Left lung (tissue), 10 donors: ENCODE results near the gene PLD1. TPM values are rescaled to one million over a fixed set of nuclear protein-coding genes. Genes with fewer than 3 reads are reported as not detected.

Experiments used
- ATAC-seq: fragments of 200-7000 bp; cut with Tn5 transposase; one replicate; pipeline ENCODE4 v1.9.1; 2020; ENCODE audit warnings: moderate library complexity
- DNase-seq, 4 donors: peaks; one replicate each; pipeline ENCODE4 v3.0.0-alpha.2; 2013 to 2020
- H3K27ac ChIP-seq, 2 donors: fragments of 200-600 bp; sonication (generic) in 1 of 2; one replicate each; pipeline versions ENCODE4 v1.5.0 to v1.8.0; 2020 to 2021
- H3K27me3 ChIP-seq, 2 donors: fragments of 200-600 bp; sonication (generic) in 1 of 2; one replicate each; pipeline versions ENCODE4 v1.5.0 to v1.8.0; 2020 to 2021
- H3K36me3 ChIP-seq, 2 donors: fragments of 200-600 bp; sonication (generic) in 1 of 2; one replicate each; pipeline versions ENCODE4 v1.5.0 to v1.8.0; 2020 to 2021
- H3K4me1 ChIP-seq, 2 donors: fragments of 200-600 bp; one replicate each; pipeline ENCODE4 v1.8.0; 2021
- H3K4me3 ChIP-seq, 2 donors: fragments of 200-600 bp; sonication (generic) in 1 of 2; one replicate each; pipeline versions ENCODE4 v1.5.0 to v1.8.0; 2020 to 2021; ENCODE audit warnings: mild to moderate bottlenecking in 1 of 2
- H3K9me3 ChIP-seq, 2 donors: fragments of 200-600 bp; sonication (generic) in 1 of 2; one replicate each; pipeline versions ENCODE4 v1.5.0 to v1.8.0; 2020 to 2021
- intact Hi-C, 2 donors: fragments of 100-400 bp; cut with DNase I; formaldehyde crosslinking; loops; one replicate each; pipeline versions ENCODE4 v1.11.2 to v1.14.2; 2022
- polyA plus RNA-seq, 6 donors: library from polyadenylated mRNA; unstranded; fragments of 120-200 nt; gene quantifications; one replicate each; pipeline ENCODE4 v1.2.1, GENCODE V29; 2013; ENCODE audit not compliant: insufficient read length in 6 of 6
- total RNA-seq, 2 donors: library from RNA; stranded (reverse); fragmentation: NEBNext Ultra II Directional; extraction: Animal tissue kit (Norgen Biotek cat#: 25700); gene quantifications; one replicate each; pipeline ENCODE4 v1.2.1, GENCODE V29; 2021
- TF ChIP-seq, protein P1 (sequence below), 2 donors: fragments of 200-600 bp; sonication (generic) in 1 of 2; IDR thresholded peaks; one replicate each; pipeline versions ENCODE4 v1.5.0 to v1.8.0; 2021; ENCODE audit warnings: antibody characterized with exemption in 2 of 2
- donor health status: DM: no; HTN: yes; CAD: no.
- donor health status: DM: no; HTN: no; CAD: no.

Gene PLD1
- total and polyA plus RNA-seq, 8 donors, result 2.9 to 18.7 (median 5.8) TPM

DNA sequence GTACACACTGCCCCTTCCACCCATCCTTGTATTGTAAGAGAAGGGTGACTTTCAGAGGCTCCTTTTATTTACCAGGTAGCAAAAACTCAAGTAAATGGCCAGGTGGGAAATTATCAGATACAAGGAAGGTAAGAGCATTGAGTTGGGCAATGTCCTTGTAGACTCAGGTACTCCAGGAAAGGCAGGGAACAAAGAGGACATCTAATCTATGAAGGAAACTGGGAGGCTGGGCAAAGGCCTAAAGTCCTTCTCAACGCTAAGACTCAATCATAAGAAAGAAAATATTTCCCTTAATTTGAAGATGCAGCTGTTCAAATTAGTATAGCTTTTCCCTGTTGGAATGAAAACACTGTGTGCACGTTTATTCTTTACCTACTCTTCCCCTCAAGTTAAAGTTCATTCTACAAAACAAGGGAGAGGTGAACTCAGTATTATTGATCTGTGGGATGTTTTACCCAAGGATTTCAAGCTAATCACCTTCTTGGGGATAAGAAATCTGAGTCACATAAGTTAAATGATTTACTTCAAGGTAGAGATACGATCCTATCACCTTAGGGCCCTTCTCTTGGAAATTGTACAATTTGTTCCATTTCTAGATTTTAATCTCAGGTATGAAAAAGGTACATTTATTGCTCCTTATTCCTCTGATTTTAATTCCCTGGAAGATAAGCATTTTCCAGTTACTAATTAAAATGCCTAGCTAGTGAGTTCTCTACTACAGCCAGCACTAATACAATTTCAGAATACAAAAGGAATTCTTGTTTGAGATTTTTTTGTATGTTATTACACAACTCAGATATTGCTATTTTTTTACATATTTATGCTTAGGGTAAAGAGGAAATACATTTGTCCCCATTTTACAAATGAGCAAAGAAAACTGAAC, 80.6 kb downstream of the PLD1 start:
- no peak for DNase-seq
- ATAC-seq, result no peak
- Histone ChIP-seq H3K27ac (no peak overlapping the region), H3K36me3 (peaks cover 0 to 42% of the 10 kb centered on the region in 2 donors), H3K9me3 (no peaks in the 10 kb centered on the region), H3K4me3 (no peak overlapping the region), H3K27me3 (no peaks in the 10 kb centered on the region), H3K4me1 (no peaks in the 10 kb centered on the region)
- TF ChIP-seq, protein P1, sequence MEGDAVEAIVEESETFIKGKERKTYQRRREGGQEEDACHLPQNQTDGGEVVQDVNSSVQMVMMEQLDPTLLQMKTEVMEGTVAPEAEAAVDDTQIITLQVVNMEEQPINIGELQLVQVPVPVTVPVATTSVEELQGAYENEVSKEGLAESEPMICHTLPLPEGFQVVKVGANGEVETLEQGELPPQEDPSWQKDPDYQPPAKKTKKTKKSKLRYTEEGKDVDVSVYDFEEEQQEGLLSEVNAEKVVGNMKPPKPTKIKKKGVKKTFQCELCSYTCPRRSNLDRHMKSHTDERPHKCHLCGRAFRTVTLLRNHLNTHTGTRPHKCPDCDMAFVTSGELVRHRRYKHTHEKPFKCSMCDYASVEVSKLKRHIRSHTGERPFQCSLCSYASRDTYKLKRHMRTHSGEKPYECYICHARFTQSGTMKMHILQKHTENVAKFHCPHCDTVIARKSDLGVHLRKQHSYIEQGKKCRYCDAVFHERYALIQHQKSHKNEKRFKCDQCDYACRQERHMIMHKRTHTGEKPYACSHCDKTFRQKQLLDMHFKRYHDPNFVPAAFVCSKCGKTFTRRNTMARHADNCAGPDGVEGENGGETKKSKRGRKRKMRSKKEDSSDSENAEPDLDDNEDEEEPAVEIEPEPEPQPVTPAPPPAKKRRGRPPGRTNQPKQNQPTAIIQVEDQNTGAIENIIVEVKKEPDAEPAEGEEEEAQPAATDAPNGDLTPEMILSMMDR (IDR thresholded peaks at IDR 0.05), result no peak
- intact Hi-C loops, result no loop called here

DNA sequence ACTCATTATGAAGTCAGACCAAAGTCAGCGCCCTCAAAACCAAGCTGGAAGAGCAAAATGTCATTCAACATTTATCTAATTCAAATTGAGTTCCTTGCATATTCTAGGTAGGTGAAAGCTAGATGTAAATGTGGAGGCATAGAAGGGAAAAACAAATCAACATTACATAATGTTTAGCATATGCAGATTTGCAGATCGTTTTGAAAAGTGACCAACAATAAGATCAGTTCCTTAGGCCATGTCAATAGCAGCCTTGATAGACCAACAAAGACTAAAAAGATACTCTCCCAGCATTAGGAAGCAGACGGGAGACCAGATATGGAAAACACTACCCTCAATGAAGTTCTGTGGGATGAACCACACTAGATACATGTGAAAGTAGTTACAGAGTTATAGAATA, 83.0 kb downstream of the PLD1 start:
- Histone ChIP-seq H3K27me3 (no peaks in the 10 kb centered on the region), H3K36me3 (peaks cover 0 to 36% of the 10 kb centered on the region in 2 donors), H3K4me3 (no peak overlapping the region), H3K9me3 (no peaks in the 10 kb centered on the region), H3K27ac (no peak overlapping the region), H3K4me1 (no peaks in the 10 kb centered on the region)
- TF ChIP-seq, protein P1 (IDR thresholded peaks at IDR 0.05), result no peak
- intact Hi-C loops, result no loop called here
- no peak for ATAC-seq
- no peak for DNase-seq

DNA sequence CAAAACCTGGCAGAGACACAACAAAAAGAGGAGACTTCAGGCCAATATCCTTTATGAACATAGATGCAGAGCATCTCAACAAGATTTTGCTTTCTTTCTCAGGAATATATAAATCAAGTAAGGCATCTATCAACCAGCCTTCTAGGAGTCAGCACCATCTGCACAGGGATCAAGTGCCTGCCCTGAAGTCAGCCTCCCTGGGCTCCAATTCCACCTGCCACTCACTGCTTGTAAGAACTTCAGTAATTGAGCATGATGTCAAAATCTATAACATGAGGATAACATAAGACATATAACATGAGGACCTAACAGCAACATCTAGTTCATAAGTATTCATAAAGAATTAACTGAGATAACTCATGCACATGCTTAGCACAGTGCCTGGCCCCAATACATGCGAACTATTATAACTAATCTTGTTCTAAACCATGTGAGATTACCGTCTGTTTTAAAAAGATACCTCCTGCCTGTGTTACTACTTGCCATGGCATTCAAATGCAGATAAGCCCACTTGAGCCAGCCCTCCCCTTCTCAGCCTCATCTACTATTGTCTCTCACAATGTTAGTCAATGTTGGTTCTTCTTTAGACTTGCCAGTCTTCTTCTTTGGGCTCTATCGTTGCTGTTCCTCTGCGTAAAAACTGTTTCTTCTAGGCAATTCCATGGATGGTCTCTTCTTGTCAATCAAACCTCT, 91.6 kb downstream of the PLD1 start:
- TF ChIP-seq, protein P1 (IDR thresholded peaks at IDR 0.05), result no peak
- Histone ChIP-seq H3K9me3 (peaks cover 0 to 11% of the 10 kb centered on the region in 2 donors), H3K4me3 (no peak overlapping the region), H3K4me1 (no peaks in the 10 kb centered on the region), H3K27ac (no peak overlapping the region), H3K36me3 (peaks cover 0 to 11% of the 10 kb centered on the region in 2 donors), H3K27me3 (no peaks in the 10 kb centered on the region)
- DNase-seq (no peak), ATAC-seq (no peak)
- intact Hi-C loops, result no loop called here

DNA sequence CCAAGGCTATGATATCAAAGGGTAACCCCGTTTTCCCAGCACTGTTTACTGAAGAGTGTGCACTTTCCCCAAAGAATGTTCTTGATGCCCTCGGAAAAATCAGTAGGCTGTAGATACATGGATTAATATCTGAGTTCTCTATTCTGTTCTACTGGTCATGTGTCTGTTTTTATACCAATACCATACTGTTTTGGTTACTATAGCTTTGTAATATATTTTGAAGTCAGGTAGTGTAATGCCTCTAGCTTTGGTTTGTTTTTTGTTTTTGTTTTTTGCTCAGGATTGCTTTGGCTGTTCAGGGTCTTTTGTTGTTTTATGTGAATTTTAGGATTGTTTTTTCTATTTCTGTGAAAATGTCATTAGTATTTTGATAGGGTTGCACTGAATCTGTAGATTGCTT, 95.1 kb downstream of the PLD1 start:
- Histone ChIP-seq H3K27me3 (no peaks in the 10 kb centered on the region), H3K4me3 (no peak overlapping the region), H3K9me3 (peaks cover 0 to 11% of the 10 kb centered on the region in 2 donors), H3K36me3 (peaks cover 0 to 27% of the 10 kb centered on the region in 2 donors), H3K4me1 (no peaks in the 10 kb centered on the region), H3K27ac (no peak overlapping the region)
- intact Hi-C loops, result no loop called here
- TF ChIP-seq, protein P1 (IDR thresholded peaks at IDR 0.05), result no peak
- no peak for ATAC-seq
- DNase-seq, result no peak
